NB4 (cell line): ENCODE data around the gene AP1S2.

Source experiments
- DNase-seq: peaks from one replicate; pipeline ENCODE4 v3.0.0; 2010; ENCODE audit warnings: low read depth
- H3K4me3 ChIP-seq: one replicate; pipeline ENCODE4 v1.5.1; 2011; ENCODE audit warnings: mild to moderate bottlenecking, low read depth, low read length, moderate library complexity
- CTCF ChIP-seq: IDR thresholded peaks from one replicate; pipeline ENCODE4 v1.5.1; 2012; ENCODE audit warnings: low read depth, low read length
- MAX ChIP-seq: IDR thresholded peaks from 2 replicates; pipeline ENCODE4 v1.6.1; 2011; ENCODE audit warnings: low read depth, low read length
- MYC ChIP-seq: IDR thresholded peaks from 2 replicates; pipeline ENCODE4 v1.6.1; 2011; ENCODE audit warnings: low read depth, low read length
- POLR2A ChIP-seq: IDR thresholded peaks from 2 replicates; pipeline ENCODE4 v1.6.1; 2011; ENCODE audit warnings: mild to moderate bottlenecking; ENCODE audit not compliant: insufficient read length; ENCODE audit errors: extremely low read depth

AP1S2 gene

DNA sequence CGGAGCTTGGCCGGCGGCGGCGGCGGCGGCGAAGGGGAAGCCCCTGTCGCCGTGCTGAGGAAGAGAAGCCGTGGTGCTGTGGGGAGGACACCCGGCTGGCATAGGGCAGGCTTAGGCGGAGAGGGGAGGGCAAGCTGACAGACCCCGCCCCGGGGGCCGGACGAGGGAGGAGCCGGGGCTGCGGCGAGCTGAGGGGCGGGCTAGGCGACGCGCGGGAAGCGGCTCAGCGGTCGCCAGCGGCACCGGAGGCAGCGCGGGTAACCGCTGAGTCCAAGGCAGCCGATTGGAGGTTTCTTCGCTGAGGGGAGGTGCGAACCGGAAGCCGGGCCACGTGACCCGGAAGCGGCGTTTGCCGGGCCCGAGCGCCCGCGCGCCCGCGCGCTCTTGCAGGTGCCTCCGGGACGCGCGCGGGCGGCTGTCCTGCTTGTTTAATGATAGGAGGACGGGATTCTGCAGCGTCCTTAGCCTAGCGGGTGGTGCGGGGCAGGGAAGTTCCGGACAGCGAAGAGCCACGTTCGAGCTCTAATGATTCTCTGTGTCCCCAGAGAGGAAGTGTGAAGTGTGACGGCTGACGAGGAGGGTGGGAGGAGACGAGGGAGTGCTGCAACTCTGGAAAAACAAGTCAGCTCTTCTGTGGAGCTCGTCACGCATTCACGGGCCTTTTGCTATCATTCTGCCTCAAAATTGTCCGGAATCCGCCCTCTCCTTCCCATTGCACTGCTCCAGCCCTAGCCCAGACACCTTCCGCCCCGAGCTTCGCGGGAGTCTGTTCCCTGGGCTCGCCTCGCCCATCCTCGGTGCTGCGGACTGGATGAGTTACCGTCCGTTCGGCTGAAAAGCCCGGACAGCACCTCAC lies at the start of gene AP1S2:
TSS of gene AP1S2 (minus strand) at position 102 of the 856 bp plus-strand sequence. CDS start 2,289 bp downstream, outside the sequence.
- DNase-seq: peak; percentile 96
- peak; percentile 81 for TF ChIP-seq MYC
- TF ChIP-seq MAX: peak; percentile 88
- TF ChIP-seq POLR2A: peak; percentile 61
- no peak for TF ChIP-seq CTCF
- H3K4me3 ChIP-seq: peak within 1 kb of the TSS; percentile 71

DNA sequence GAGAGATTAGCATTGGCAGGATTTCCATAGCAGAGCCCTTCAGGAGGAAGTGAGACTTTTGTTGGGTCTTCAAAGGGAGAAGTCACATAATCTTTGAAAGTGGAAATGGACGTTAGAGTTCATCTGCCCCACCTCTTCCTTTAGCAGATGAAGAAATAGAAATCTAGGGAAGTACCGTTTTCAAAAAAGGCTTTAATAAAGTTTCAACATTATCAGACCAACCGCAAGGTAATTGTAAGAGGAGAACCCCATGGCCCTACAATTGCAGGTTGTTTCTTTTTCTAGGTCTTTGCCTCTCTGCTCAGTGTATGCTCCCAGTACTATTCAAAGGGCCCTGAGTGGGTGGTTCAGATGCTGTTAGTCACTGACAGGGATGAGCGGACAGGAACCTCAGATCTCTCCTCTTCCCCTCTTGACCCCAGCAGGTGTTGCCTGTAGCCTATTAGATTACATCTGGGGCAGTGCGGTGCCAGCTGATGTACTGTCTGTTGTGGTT lies 48.6 kb upstream of the AP1S2 start:
- TF ChIP-seq MYC (no peak), MAX (no peak), POLR2A (no peak), CTCF (no peak)

DNA sequence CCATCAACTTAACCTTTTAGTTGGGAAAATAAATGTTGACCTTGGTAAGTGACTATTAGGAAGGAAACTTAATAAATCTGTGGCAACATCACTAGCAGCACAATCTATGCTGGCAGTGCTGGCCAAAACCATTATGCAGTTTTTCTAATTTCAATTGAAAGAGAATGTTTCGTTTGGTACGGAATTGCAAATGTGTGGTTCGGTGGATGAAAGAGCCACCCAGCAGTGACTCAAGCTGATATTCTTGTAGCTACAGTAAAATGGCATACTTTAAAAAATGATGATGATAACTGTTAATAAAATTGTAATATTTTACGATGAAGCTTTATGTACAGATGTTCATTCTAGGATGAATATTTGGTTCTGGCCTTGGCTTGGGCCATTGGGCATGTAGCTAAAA lies 40.7 kb upstream of the AP1S2 start:
- DNase-seq: no peak
- TF ChIP-seq POLR2A (no peak), MAX (no peak), MYC (no peak)
- no peak overlapping the region for H3K4me3 ChIP-seq

More for the DNA sequence above, 48.6 kb upstream of the AP1S2 start:
- H3K4me3 ChIP-seq: no peak overlapping the region
- DNase-seq: peak; percentile 52

DNA sequence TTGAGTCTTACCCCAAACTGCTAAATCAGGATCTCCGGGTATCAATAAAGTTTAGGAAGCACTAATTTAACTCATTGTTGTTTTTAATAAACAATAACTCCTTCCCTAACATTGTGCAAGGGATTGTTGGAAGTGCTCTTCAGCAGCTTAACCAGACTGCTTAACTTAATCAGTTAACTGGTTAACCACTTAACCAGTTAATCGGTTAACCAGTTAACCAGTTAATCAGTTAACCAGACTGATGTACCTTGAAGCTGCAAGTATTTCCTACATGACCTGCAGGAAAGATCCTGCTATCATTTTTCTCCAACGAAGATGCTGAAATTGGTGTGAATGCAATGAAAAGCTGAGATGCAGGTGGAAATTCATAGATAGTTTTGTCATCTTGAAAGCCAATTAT lies 40.1 kb upstream of the AP1S2 start:
- TF ChIP-seq CTCF: no peak
- TF ChIP-seq MAX: no peak
- TF ChIP-seq MYC: no peak
- no peak for TF ChIP-seq POLR2A
- no peak overlapping the region for H3K4me3 ChIP-seq
- no peak for DNase-seq

DNA sequence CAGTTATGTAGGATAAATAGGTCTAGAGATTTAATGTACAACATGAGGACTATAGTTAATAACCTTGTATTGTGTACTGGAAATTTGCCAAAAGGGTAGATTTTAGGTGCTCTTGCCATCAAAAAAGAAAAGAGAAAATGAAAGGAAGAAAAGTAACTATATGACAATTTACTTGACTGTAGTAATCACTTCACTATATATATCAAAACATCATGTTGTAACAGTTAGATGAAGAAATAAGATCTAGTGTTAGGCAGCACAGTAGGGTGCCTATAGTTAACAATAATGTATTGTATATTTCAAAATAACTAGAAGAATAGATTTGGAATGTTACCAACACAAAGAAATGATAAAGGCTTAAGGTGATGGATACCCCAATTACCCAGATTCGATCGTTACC lies 35.9 kb upstream of the AP1S2 start:
- no peak for TF ChIP-seq CTCF
- no peak for TF ChIP-seq POLR2A
- TF ChIP-seq MAX: no peak
- no peak for TF ChIP-seq MYC
- H3K4me3 ChIP-seq: no peak overlapping the region
- DNase-seq: no peak

DNA sequence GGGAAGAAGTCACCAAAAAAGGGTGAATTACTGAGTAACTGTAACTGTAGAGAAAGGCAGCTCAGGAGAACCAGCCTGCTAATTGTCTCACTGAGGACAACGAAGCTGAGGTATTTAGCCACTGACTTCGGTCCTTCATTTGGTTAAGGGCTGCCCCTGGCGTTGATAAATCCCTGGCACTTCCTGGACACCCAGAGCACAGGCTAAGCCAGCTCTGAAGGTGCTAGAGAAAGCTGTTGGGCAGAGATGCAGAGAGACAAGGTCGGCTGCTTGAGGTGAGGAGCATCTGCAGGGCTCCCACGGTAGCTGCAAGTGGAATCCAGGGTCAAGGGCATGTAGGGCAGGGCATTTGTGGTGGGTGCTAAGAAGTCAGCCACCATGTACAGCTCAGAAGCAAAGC lies 33.4 kb upstream of the AP1S2 start:
- TF ChIP-seq POLR2A: no peak
- TF ChIP-seq MAX: no peak
- TF ChIP-seq CTCF: no peak
- TF ChIP-seq MYC: no peak
- no peak for DNase-seq
- H3K4me3 ChIP-seq: no peak overlapping the region
